AG09309 (cell line): Measurements from ENCODE around the gene PSD2.

Experiments
- DNase-seq: peaks from one replicate; pipeline ENCODE4 v3.0.0-alpha.2; 2010; ENCODE audit warnings: low read depth
- H3K4me3 ChIP-seq: 2 replicates; pipeline ENCODE4 v1.5.1; 2011; ENCODE audit warnings: mild to moderate bottlenecking, low read depth, low read length, moderate library complexity; ENCODE audit not compliant: control insufficient read depth
- TF ChIP-seq, protein P1 (sequence below): IDR thresholded peaks from 2 replicates; pipeline ENCODE4 v1.5.1; 2011; ENCODE audit warnings: mild to moderate bottlenecking, low read depth, low read length, inconsistent platforms; ENCODE audit not compliant: insufficient read depth, control insufficient read depth; ENCODE audit errors: missing control alignments

Gene PSD2

GRCh38 chr5:139869042-139869790, 73.6 kb downstream of the PSD2 start:
- no peak for DNase-seq
- TF ChIP-seq, protein P1, sequence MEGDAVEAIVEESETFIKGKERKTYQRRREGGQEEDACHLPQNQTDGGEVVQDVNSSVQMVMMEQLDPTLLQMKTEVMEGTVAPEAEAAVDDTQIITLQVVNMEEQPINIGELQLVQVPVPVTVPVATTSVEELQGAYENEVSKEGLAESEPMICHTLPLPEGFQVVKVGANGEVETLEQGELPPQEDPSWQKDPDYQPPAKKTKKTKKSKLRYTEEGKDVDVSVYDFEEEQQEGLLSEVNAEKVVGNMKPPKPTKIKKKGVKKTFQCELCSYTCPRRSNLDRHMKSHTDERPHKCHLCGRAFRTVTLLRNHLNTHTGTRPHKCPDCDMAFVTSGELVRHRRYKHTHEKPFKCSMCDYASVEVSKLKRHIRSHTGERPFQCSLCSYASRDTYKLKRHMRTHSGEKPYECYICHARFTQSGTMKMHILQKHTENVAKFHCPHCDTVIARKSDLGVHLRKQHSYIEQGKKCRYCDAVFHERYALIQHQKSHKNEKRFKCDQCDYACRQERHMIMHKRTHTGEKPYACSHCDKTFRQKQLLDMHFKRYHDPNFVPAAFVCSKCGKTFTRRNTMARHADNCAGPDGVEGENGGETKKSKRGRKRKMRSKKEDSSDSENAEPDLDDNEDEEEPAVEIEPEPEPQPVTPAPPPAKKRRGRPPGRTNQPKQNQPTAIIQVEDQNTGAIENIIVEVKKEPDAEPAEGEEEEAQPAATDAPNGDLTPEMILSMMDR: no peak
- no peak overlapping the region for H3K4me3 ChIP-seq

DNA sequence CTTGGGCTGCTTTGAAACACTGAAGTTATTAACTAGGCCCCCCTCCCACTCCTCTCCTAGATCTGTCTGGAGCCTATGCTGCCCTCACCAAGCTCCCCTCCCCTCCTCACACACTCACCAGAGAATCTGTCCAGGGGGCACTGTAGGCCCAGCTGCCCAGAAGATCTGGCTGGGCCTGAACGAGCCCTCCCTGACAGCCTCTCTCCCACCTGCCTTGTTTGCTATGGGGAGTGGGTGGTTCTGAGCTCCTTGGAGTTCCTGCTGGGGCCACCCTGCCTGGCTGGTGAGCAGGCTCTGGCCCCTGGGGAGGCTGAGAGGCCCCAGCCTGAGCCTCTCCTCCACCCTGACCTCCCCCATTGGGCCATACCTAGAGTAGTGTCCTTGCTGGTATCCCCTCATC, 75.1 kb downstream of the PSD2 start:
- DNase-seq: no peak
- H3K4me3 ChIP-seq: no peak overlapping the region
- TF ChIP-seq, protein P1: no peak

- H3K4me3 ChIP-seq: no peak overlapping the region
- TF ChIP-seq, protein P1: no peak
- no peak for DNase-seq
Observed at GRCh38 chr5:139871614-139872013, 76.0 kb downstream of the PSD2 start.

DNA sequence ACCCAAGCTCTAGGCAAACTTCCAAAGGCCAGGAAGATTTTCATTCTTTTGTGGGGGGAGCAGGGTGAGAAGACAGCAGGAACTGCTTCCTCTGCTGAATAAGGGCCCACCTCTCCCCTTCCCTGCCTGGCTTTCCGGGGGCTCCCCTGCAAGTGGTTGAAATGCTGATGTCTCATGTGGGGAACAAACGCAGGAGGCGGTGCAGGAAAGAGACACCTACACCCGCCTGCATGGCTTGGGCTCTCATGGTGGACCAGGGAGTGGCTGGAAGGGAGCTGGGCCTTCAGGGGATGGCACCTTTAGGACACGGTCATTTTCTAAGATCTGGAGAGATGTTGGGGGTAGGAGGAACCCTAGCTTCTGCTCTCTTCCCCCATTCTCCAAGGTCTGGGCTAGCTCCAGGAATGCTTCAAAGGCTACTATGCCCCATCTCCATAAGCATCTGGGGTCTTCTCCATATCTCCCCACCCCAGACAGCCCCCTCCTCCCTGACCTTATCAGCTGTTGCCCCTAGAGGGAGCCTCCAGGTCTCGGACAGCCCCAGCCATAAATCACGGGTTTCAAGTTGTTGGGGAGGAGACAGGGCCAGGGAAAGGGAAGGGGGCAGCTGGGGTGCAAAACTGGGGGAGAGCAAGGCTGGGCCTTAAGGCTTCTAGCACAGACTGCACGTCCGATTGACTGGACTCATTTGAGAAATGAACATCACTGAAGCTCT, 76.6 kb downstream of the PSD2 start:
- no peak overlapping the region for H3K4me3 ChIP-seq
- no peak for DNase-seq
- TF ChIP-seq, protein P1: peak; percentile 5

DNA sequence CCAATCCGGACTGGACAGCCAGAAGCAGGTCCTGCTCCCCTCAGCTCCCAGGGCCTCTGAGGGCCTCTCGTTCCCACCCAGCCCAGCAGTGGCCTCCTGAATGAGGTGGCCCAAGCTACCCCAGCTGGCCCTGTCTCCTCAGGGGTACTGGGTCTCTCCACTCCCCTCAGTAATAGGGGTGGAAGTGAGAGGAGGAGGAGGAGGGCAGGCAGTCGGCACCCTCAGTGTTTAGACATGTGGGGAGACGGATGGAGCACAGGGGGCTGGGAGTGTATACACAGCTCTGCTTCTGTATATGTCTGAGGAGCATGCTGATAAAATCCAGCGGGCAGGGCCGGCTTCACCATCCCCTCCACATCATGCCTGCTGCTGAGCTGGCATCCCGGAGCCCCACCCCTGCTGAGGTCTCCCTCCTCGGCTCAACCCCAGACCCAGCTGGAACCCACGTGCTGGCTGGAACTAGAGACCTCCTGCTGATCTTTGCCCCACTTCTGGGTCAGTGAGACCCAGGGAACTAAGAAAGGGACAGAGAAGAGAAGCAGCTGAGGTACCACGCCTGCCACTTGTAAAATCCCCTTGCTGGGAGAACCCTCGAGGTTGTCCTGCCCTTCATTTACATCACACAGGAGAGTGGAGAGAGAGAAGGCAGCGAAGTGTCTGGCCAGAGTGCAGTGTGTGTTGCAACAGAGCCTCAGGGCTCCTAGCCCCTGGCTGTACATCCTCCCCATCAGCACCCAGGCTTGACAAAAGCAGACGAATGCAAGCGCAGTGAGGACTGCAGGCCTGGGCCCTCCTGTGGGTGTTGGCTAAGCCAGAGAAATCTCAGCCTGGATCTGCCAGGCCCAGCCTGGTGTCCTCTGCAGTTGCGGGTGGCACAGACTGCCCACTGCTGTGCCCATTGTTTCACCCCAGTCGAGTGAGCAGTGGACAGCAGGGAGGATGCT, 77.5 kb downstream of the PSD2 start:
- TF ChIP-seq, protein P1: no peak
- no peak for DNase-seq
- H3K4me3 ChIP-seq: no peak overlapping the region

- no peak for DNase-seq
- H3K4me3 ChIP-seq: no peak overlapping the region
- TF ChIP-seq, protein P1: no peak
Observed at GRCh38 chr5:139875957-139876356, 80.3 kb downstream of the PSD2 start.
